ENCODE measurements around the gene SIGLEC8. TPM values are rescaled to one million over a fixed set of nuclear protein-coding genes. Genes with fewer than 3 reads are reported as not detected.

The SIGLEC8 gene
- total RNA-seq, result under 1 TPM in 2 of 4 donors, not detected in 2; 0.45 to 0.49 TPM

- intact Hi-C loops (cut with DNase I), result no loop called here
- no peak for DNase-seq
- WGBS, 2 donors, result 56 to 75% methylated on average over 7 to 9 of the region's 10 CpGs
- no peak for TF ChIP-seq POLR2A (IDR thresholded peaks at IDR 0.05)
- TF ChIP-seq, protein P1, sequence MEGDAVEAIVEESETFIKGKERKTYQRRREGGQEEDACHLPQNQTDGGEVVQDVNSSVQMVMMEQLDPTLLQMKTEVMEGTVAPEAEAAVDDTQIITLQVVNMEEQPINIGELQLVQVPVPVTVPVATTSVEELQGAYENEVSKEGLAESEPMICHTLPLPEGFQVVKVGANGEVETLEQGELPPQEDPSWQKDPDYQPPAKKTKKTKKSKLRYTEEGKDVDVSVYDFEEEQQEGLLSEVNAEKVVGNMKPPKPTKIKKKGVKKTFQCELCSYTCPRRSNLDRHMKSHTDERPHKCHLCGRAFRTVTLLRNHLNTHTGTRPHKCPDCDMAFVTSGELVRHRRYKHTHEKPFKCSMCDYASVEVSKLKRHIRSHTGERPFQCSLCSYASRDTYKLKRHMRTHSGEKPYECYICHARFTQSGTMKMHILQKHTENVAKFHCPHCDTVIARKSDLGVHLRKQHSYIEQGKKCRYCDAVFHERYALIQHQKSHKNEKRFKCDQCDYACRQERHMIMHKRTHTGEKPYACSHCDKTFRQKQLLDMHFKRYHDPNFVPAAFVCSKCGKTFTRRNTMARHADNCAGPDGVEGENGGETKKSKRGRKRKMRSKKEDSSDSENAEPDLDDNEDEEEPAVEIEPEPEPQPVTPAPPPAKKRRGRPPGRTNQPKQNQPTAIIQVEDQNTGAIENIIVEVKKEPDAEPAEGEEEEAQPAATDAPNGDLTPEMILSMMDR (IDR thresholded peaks at IDR 0.05), result no peak
- no peaks in the 10 kb centered on the region for H3K4me1 ChIP-seq
- no peaks in the 10 kb centered on the region for H3K27me3 ChIP-seq
- H3K9me3 ChIP-seq, result no peaks in the 10 kb centered on the region
- no peak within 1 kb of the TSS for H3K4me3 ChIP-seq (replicated peaks in 1 of 3)
- H3K36me3 ChIP-seq, result no peaks in the 10 kb centered on the region
- H3K27ac ChIP-seq, result no peak within 1 kb of the TSS
Observed at GRCh38 chr19:51458051-51458645, at the start of gene SIGLEC8. SIGLEC8 (minus strand) TSS chr19:51458454; CDS start chr19:51458387, 67 bp downstream.

DNA sequence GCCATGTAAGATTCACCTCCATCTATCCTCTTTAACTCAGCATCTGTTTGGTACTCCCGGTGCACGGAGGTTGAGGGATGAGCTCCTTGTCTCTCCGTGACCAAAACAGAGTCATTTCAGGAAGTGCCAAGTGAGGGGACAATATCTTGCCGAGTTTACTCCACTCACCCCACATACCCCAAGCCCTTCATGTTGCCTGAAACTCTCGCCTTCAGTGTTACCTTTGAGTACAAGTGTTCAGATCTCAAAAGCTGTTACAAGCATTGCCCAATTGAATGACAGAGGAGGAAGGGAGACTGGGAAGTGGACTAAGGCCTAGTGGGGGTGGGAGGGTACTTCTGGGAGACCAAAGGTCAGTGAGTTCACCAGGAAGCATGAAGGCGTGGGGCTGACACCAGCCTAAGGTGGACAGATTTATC is 49.4 kb upstream of the SIGLEC8 start:
- H3K36me3 ChIP-seq, result no peaks in the 10 kb centered on the region
- H3K9me3 ChIP-seq, result no peaks in the 10 kb centered on the region
- H3K27me3 ChIP-seq, result no peaks in the 10 kb centered on the region
- 57 to 67% methylated on average over 6 of the region's 6 CpGs for WGBS, 2 donors
- no peak for TF ChIP-seq POLR2A (IDR thresholded peaks at IDR 0.05)
- TF ChIP-seq, protein P1 (IDR thresholded peaks at IDR 0.05), result no peak
- no peak for DNase-seq
- no peaks in the 10 kb centered on the region for H3K4me1 ChIP-seq
- intact Hi-C loops (cut with DNase I), result no loop called here
- H3K27ac ChIP-seq, result no peak overlapping the region
- no peak overlapping the region for H3K4me3 ChIP-seq (replicated peaks in 1 of 3)

GRCh38 chr19:51507192-51507591 is 48.9 kb upstream of the SIGLEC8 start:
- no peak for DNase-seq
- no peaks in the 10 kb centered on the region for H3K27me3 ChIP-seq
- H3K27ac ChIP-seq, result no peak overlapping the region
- no peak overlapping the region for H3K4me3 ChIP-seq (replicated peaks in 1 of 3)
- intact Hi-C loops (cut with DNase I), result no loop called here
- 32 to 38% methylated on average over 3 of the region's 3 CpGs for WGBS, 2 donors
- no peaks in the 10 kb centered on the region for H3K36me3 ChIP-seq
- no peaks in the 10 kb centered on the region for H3K9me3 ChIP-seq
- no peaks in the 10 kb centered on the region for H3K4me1 ChIP-seq
- TF ChIP-seq, protein P1 (IDR thresholded peaks at IDR 0.05), result no peak
- no peak for TF ChIP-seq POLR2A (IDR thresholded peaks at IDR 0.05)

DNA sequence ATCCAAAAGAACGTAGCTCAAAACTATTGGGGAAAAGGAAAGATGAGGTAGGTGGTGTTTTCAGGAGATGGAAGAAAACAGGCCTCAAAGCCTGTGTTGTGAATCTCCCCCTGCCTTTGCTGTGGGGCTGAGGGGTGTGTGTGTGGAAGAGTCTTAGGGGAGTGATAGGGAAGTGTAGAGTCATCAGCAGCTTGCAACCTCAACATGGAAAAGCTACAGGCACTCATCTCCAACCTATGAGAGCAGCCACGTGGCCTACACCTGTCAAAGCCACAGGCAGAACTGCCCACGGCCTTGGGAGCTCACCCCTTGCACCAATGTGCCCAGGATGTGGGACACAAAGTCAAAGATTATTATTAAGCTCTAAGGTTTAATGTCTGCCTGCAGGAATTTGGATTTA is 47.6 kb upstream of the SIGLEC8 start:
- H3K27me3 ChIP-seq, result no peaks in the 10 kb centered on the region
- H3K36me3 ChIP-seq, result no peaks in the 10 kb centered on the region
- no peak for TF ChIP-seq POLR2A (IDR thresholded peaks at IDR 0.05)
- TF ChIP-seq, protein P1 (IDR thresholded peaks at IDR 0.05), result no peak
- DNase-seq, result no peak
- 36 to 46% methylated on average over 3 of the region's 3 CpGs for WGBS, 2 donors
- H3K27ac ChIP-seq, result no peak overlapping the region
- H3K4me1 ChIP-seq, result no peaks in the 10 kb centered on the region
- intact Hi-C loops (cut with DNase I), result no loop called here
- H3K4me3 ChIP-seq (replicated peaks in 1 of 3), result no peak overlapping the region
- H3K9me3 ChIP-seq, result no peaks in the 10 kb centered on the region

GRCh38 chr19:51503896-51504295 is 45.6 kb upstream of the SIGLEC8 start:
- Histone ChIP-seq H3K9me3 (no peaks in the 10 kb centered on the region), H3K4me3 (replicated peaks in 1 of 3) (no peak overlapping the region), H3K27me3 (no peaks in the 10 kb centered on the region), H3K27ac (no peak overlapping the region), H3K36me3 (no peaks in the 10 kb centered on the region), H3K4me1 (no peaks in the 10 kb centered on the region)
- WGBS, 2 donors, result 57% methylated on average over 3 of the region's 3 CpGs
- intact Hi-C loops (cut with DNase I), result no loop called here
- TF ChIP-seq POLR2A (IDR thresholded peaks at IDR 0.05), result no peak
- TF ChIP-seq, protein P1 (IDR thresholded peaks at IDR 0.05), result no peak
- no peak for DNase-seq
